Motor neuron (in vitro differentiated cells): ENCODE measurements around the gene NFATC2. TPM values are rescaled to one million over a fixed set of nuclear protein-coding genes. Genes with fewer than 3 reads are reported as not detected.
A peak's percentile ranks its signal among the peaks of the same experiment; 100 is the strongest.
"Not testable (repeated sequence)": the region's sequence is repeated elsewhere in the genome, so short reads cannot be mapped to it uniquely, and the experiment has no call there.

Experiments
- ATAC-seq, 8 experiments: fragments of 200-7000 bp; cut with Tn5 transposase; replicated peaks in 6 of 8; 2 replicates each; pipeline ENCODE4 v1.8.0; 2021; ENCODE audit warnings: mild to moderate bottlenecking in 8 of 8, moderate library complexity in 8 of 8
- H3K27ac ChIP-seq, 2 donors: fragments of 250-450 bp; sonication (Bioruptor Pico); 2 replicates each; pipeline ENCODE4 v1.9.0; 2021; ENCODE audit warnings: antibody characterized with exemption in 2 of 2, mild to moderate bottlenecking in 2 of 2, moderate library complexity in 1 of 2
- H3K4me1 ChIP-seq, 2 donors: fragments of 250-450 bp; sonication (Bioruptor Pico); replicated peaks in 1 of 2; 2 replicates each; pipeline ENCODE4 v1.6.1; 2021; ENCODE audit warnings: antibody characterized with exemption in 2 of 2, mild to moderate bottlenecking in 2 of 2, moderate library complexity in 1 of 2
- H3K4me3 ChIP-seq, 5 donors: fragments of 250-450 bp; sonication (Bioruptor Pico); 2 replicates each; pipeline ENCODE4 v1.9.0; 2021; ENCODE audit warnings: antibody characterized with exemption in 5 of 5, mild to moderate bottlenecking in 5 of 5, moderate library complexity in 4 of 5
- WGBS, 10 experiments: fragments of 450-650 bp; shearing (Covaris generic); methylation state at CpG; one replicate each; pipeline ENCODE4 v1.0.0; 2022; 5-methylcytosine and 5-hydroxymethylcytosine counted together
- in situ Hi-C, 9 experiments: fragments of 400-800 bp; cut with MboI; loops; one replicate each; pipeline ENCODE4 v1.15.0; 2021; ENCODE audit warnings: low sequenced_read_pairs in 9 of 9, low pct_unique_long_range_greater_than_20kb in 2 of 9; ENCODE audit not compliant: unreplicated experiment in 9 of 9
- total RNA-seq, 8 experiments: library from RNA; unstranded; fragments of 300-600 nt; gene quantifications; 2 replicates each; pipeline versions ENCODE4 v1.2.3 to v1.2.4, GENCODE V29; 2022

The NFATC2 gene
- total RNA-seq, 8 experiments from 2014 or later, result 0.11 to 9.7 (median 0.56) TPM

DNA sequence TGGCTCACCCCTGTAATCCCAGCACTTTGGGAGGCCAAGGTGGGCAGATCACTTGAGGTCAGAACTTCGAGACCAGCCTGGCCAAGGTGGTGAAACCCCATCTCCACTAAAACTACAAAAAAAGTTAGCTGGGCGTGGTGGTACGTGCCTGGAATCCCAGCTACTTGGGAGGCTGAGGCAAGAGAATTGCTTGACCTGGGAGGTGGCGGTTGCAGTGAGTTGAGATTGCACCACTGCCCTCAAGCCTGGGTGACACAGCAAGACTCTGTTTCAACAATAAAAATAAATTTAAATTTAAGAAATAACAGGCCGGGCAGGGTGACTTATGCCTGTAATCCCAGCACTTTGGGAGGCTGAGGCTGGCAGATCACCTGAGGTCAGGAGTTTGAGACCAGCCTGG lies 80.7 kb downstream of the NFATC2 start:
- H3K4me3 ChIP-seq, in situ Hi-C loops, ATAC-seq, H3K27ac ChIP-seq, H3K4me1 ChIP-seq: not testable (repeated sequence)
- 73 to 100% (median 96%) methylated on average over 1 to 4 of the region's 5 CpGs; no CpG with 5 or more reads in 3 of the 10 experiments for WGBS, 10 experiments

DNA sequence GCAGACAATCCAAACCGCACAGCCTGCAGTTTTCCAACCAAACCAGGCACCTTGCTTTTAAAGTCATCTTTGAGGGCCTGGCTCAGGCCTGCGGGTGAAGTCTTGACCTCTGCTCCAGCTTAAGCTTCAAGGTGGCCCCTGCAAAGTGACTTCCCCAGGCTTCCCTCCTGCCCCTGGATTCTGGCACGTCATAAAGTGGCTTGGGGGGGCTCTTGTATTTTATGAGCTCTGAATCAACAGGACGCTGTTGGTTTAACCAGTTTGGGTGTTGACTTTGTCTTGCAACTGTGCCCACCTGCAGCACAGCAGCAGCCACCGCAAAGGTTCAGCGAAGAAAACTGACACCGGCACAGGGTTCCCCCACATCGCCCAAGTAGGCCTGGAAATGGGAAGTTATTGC lies 81.2 kb downstream of the NFATC2 start:
- in situ Hi-C loops, result no loop called here
- 60 to 95% (median 84%) methylated on average over 1 to 6 of the region's 8 CpGs; no CpG with 5 or more reads in 3 of the 10 experiments for WGBS, 10 experiments
- ATAC-seq, result no peak

DNA sequence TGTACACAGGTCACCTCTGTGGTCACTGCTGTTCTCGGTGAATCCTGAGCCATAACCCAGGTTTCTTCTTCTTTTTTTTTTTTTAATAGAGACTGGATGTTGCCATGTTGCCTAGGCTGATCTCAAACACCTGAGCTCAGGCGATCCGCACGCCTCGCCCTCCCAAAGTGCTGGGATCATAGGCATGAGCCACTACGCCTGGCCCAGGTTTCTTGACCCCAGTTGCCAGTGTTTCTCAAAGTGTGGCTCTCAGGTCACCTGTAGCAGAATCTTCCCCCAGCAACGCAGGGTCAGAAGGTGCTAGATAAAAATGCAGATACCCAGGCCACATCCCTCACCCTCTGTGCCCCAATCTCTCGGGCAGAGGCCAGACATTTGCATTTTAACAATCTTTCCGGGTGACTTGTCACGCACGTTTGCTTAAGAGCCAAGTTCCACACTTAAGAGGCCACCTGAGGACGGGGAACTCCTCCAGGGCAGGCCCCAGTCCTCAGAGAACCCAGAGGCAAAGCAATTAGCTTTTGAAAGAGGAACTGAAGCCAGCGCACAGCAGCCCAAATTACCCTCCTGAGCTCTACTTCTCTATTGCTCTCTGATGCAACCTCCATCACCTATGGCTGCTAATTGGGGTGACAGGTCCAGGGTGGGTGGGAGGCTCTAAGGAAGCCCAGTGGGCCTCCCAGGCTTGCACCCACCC lies 81.8 kb downstream of the NFATC2 start:
- ATAC-seq, result no peak
- Histone ChIP-seq H3K27ac (no peak overlapping the region), H3K4me3 (no peak overlapping the region), H3K4me1 (peaks cover 0 to 5% of the 10 kb centered on the region in 2 donors)
- WGBS, 10 experiments, result 66 to 100% (median 89%) methylated on average over 2 to 9 of the region's 13 CpGs; no CpG with 5 or more reads in 2 of the 10 experiments
- in situ Hi-C loops, result no loop called here

More for the DNA sequence above, 81.2 kb downstream of the NFATC2 start:
- Histone ChIP-seq H3K4me1 (peaks cover 0 to 5% of the 10 kb centered on the region in 2 donors), H3K4me3 (no peak overlapping the region), H3K27ac (no peak overlapping the region)

DNA sequence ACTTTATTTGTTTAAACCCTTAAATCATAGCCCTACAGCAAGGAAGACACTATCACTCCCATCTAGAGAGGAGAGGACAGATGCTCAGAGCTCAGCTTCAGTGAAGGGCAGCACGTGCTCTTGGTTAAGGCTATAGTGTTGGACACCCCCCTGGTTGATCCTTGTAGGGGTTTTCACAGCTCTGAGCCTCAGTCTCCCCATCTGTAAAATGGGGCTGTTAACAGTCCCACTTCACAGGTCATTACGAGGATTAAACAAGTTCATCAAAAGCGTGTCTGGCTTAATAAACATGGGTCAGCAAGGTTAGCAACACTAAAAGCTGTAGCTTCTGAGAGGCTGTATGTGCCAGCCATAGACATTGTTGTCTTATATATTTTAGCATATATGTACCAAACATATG lies 82.4 kb downstream of the NFATC2 start:
- Histone ChIP-seq H3K27ac (no peak overlapping the region), H3K4me3 (no peak overlapping the region), H3K4me1 (peaks cover 0 to 5% of the 10 kb centered on the region in 2 donors)
- WGBS, 10 experiments, result 80 to 100% (median 100%) methylated on average over 1 to 2 of the region's 3 CpGs; no CpG with 5 or more reads in 3 of the 10 experiments
- ATAC-seq, result no peak
- in situ Hi-C loops, result no loop called here

DNA sequence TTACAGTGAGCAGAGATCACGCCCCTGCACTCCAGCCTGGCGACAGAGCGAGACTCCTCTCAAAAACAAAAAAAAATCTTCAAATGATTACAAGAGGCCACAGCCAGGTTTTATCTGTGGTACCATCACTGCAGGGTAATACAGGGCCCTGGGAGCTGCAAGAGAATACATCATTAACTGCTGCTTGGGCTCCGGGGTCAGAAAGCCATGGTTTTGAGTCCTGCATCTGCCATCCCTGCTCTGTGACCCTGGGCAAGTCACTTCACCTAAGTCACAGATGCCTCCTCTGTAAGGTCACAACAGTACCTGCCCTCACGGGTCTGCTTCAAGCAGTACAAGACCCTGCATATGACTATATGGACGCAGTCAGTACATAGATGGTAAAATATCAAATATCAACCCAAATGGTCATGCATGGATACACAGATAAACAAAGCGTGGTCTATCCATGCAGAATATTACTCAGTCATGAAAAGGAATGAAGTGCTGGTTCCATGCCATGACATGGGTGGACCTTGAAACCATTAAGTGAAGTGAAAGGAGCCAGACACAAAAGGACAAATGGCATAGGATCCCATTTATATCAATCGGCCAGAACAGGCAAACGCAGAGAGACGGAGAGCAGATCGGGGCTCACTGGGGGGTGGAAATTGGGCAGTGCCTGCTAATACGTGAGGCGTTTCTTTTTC lies 83.6 kb downstream of the NFATC2 start:
- H3K4me3 ChIP-seq, result no peak overlapping the region
- WGBS, 10 experiments, result 80 to 100% (median 96%) methylated on average over 1 to 11 of the region's 13 CpGs; no CpG with 5 or more reads in 2 of the 10 experiments
- in situ Hi-C loops, result no loop called here
- ATAC-seq, result no peak
- H3K27ac ChIP-seq, result no peak overlapping the region
- peaks cover 0 to 5% of the 10 kb centered on the region in 2 donors for H3K4me1 ChIP-seq

DNA sequence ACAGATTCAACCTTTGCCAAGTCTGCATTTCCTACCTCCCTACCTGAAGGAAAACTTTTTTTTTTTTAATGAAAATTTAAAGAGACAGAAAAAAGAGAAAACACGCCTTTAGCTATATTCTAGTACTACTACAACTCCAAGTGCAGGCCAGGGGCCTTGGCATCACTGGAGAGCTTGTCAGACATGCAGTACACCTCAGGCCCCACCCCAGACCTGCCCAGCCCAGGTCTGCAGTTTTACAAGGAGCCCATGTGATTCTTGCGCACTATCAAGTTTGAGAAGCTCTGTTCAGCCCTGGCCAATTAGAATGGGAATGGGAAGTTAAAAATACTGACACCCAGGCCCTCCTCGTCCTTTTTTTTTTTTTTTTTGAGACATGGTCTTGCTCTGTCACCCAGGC lies 85.0 kb downstream of the NFATC2 start:
- no peak for ATAC-seq
- H3K4me1 ChIP-seq, result peaks cover 0 to 5% of the 10 kb centered on the region in 2 donors
- no peak overlapping the region for H3K4me3 ChIP-seq
- H3K27ac ChIP-seq, result no peak overlapping the region
- in situ Hi-C loops, result no loop called here
- WGBS, 10 experiments, result 33 to 100% (median 79%) methylated on average over 1 to 2 of the region's 3 CpGs; no CpG with 5 or more reads in 4 of the 10 experiments

DNA sequence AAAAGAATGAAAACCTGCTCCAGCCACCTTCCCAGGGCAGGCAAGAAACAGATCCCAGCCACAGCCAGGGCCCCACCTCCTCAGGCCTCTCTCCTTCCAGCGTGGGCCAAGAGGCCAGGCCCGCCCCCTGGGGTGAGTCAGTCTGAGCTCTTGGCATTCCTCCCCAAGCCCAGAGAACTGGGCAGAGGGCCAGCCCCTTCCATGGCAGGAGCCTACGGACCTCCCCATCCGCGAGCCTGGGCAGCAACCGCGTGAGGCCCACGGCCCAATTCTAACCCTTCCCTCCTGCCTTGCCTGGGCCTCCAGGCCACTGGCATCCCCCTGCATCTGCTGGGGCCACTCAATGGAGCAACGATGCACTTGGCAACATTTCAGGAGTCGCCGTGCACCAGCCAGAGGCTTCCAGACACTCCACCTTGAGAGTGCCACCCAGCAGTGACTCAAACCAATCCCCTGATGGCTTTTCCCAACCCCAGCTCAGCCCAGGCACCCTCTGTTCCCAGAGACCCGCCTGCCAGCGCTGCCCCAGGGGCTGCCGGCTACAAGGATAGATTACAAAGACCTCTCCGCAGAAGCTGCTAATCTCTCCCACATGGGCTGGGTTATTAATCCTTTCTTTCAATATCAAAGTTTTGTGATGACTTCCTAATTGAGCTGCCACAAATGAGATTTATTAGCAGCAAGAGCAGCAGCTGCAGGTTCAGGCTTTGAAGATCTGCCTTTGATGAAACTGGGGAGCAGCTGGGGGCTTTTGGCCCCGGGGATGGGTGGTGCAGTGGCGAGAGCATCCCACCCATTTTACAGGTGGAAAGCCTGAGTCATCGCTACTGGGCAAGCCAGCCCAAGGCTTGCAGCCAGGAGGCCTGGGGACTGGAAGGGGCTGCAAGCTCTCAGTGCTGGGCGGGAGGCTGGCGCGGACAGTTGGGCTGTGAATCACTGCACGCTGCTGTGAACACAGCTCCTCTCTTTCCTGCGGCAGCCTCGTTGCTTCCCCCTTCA lies 85.7 kb downstream of the NFATC2 start:
- peak; percentile 82 to 98 (median 96) for ATAC-seq
- H3K27ac ChIP-seq, result no peak overlapping the region
- H3K4me3 ChIP-seq, result no peak overlapping the region
- WGBS, 10 experiments, result 0 to 85% (median 37%) methylated on average over 3 to 13 of the region's 24 CpGs; no CpG with 5 or more reads in 2 of the 10 experiments
- in situ Hi-C loops, result no loop called here
- H3K4me1 ChIP-seq, result peaks cover 0 to 5% of the 10 kb centered on the region in 2 donors

DNA sequence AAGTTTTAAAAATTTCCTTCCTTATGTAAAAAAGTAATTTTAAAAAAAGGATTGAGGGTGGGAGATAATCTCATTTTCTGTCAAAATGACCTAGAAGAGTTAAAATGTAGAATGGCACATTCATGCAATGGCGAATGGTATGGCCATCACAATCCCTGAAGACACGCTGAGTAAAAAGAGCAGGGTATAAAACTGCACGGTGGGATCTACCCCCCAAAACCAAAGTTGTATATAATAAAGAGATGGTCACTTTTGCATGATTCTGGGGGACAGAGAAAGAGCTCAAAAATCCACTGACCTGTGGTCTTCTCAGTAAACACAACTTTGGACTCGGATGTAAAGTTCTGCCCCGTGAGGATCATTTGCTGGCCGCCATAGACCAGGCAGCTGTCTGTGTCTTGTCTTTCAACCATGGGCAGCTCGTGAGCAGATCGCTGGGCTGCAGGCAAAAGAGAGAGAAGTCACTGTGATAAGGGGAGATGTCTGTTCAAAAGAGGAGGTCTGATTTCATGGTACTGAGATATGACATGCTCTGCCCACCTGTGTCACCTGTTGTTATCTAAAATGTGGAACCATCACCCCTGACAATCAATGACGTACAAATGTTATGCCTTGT lies 88.2 kb downstream of the NFATC2 start:
- Histone ChIP-seq H3K4me1 (peaks cover 0 to 5% of the 10 kb centered on the region in 2 donors), H3K4me3 (no peak overlapping the region), H3K27ac (no peak overlapping the region)
- WGBS, 10 experiments, result 85 to 100% (median 94%) methylated on average over 1 to 8 of the region's 9 CpGs; no CpG with 5 or more reads in 1 of the 10 experiments
- ATAC-seq, result no peak
- in situ Hi-C loops, result no loop called here

DNA sequence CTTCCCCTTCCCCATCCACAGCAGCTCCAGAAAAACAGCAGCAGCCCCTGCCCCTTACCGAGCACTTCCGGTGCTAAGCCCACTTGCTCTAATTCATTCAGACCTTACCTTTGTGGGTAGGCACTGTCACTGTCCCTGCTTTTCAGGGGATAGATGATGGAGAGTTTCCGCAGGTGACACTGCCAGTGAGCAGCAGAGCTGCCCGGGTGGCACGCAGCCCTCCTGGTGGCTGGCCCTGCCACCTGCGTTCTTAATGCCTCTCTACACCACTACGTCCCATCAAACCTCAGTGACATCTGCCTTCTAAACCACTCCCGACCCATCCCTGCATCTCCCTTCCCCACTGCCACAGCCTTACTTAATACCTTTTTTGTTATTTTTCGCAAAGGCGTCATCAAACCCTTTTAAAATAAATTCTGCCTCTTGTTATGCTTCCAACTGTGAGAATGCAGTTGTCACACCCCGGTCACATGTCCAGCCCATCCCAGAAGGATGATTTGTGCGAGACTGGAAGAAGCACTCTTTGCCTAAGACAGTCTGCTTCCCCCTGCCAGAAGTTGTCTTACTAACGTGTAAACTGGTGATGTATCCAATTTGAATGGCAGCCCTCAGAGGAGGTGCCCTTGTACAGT lies 89.7 kb downstream of the NFATC2 start:
- WGBS, 10 experiments, result 32 to 100% (median 82%) methylated on average over 1 to 10 of the region's 13 CpGs
- H3K4me1 ChIP-seq, result peaks cover 0 to 5% of the 10 kb centered on the region in 2 donors
- H3K4me3 ChIP-seq, result no peak overlapping the region
- in situ Hi-C loops, result no loop called here
- peak in 2 of 8 experiments; percentile 2 for ATAC-seq
- H3K27ac ChIP-seq, result no peak overlapping the region

DNA sequence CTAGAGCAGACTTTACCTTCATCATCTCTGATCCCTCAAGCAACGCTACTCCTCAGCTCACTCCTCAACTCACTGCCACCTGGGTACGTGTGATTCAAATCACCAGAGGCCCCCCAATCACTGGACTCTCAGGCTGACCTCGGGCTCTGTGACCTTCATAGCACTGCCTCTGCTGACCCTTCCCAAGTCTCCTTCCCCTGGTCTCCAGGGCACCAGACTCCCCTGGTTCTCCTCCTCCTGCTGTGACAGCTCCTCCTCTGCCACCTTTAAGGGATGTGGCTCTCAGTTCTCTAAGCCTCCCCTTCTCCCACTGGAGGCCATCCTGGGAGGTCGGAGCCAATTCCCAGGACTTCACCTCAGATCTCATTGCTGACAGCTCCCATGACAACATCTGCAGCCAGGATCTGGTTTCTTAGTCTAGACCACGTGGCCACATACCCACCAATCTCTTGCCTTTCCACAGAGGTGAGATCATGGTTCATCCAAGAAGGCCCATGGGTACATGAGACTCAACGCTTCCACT lies 90.4 kb downstream of the NFATC2 start:
- no peak for ATAC-seq
- no peak overlapping the region for H3K4me3 ChIP-seq
- no peak overlapping the region for H3K27ac ChIP-seq
- H3K4me1 ChIP-seq, result peaks cover 0 to 5% of the 10 kb centered on the region in 2 donors
- WGBS, 10 experiments, result 63 to 100% (median 80%) methylated on average over 1 to 4 of the region's 6 CpGs; no CpG with 5 or more reads in 2 of the 10 experiments
- in situ Hi-C loops, result no loop called here

DNA sequence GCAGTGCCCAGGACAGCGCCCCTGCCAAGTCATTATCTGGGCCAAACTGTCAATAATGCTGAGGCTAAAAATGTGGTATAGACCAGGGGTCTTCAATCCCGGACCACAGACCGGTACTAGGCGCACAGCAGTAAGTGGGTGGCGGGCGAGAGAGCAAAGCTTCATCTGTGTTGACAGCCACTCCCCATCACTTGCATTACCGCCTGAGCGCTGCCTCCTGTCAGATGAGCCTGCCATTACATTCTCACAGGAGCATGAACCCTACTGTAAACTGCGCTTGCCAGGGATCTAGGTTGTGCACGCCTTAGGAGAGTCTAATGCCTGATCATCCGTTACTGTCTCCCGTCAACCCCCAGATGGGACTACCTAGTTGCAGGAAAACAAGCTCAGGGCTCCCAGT lies 91.0 kb downstream of the NFATC2 start:
- no peak for ATAC-seq
- Histone ChIP-seq H3K27ac (no peak overlapping the region), H3K4me1 (peaks cover 0 to under 1% of the 10 kb centered on the region in 2 donors), H3K4me3 (no peak overlapping the region)
- in situ Hi-C loops, result no loop called here
- WGBS, 10 experiments, result 80 to 100% (median 93%) methylated on average over 3 to 10 of the region's 12 CpGs; no CpG with 5 or more reads in 4 of the 10 experiments

DNA sequence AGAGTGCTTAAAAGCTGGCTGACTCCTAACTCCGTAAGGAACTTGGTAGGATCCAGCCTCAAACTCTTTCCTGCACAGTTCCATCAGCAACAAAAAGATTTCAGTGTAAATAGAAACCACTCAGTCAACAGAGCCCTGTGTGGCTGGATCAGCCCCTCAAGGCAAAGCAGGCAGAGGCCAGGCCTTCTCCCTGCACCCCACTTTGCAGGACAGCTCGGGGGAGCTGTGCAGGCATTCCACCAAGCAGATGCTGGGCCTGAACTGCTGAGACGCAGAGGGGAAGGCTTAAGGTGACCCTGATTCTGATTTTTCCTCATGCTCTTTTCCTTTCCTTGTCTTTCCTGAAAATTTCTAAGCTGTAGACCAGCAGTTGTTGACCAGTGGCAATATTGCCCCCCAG lies 91.5 kb downstream of the NFATC2 start:
- in situ Hi-C loops, result no loop called here
- ATAC-seq, result peak in 2 of 8 experiments; percentile 16 to 71
- WGBS, 10 experiments, result 57 to 100% (median 67%) methylated on average over 1 to 3 of the region's 3 CpGs; no CpG with 5 or more reads in 5 of the 10 experiments
- Histone ChIP-seq H3K27ac (no peak overlapping the region), H3K4me1 (no peaks in the 10 kb centered on the region), H3K4me3 (no peak overlapping the region)
